GM23338 (cell line): ENCODE data around the gene YPEL5. TPM values are rescaled to one million over a fixed set of nuclear protein-coding genes. Genes with fewer than 3 reads are reported as not detected.
A peak's percentile ranks its signal among the peaks of the same experiment; 100 is the strongest.

ENCODE experiments used
- ATAC-seq: fragments of 200-7000 bp; cut with Tn5 transposase; 3 replicates; pipeline ENCODE4 v1.9.1; 2020
- DNase-seq: peaks from one replicate; pipeline ENCODE4 v3.0.0-alpha.2; 2015; ENCODE audit warnings: low spot score
- H2AFZ ChIP-seq: fragments of 200-600 bp; sonication (generic); 2 replicates; pipeline ENCODE4 v1.8.0; 2016; ENCODE audit warnings: antibody characterized with exemption, mild to moderate bottlenecking, moderate library complexity
- H3F3A ChIP-seq: fragments of 200-600 bp; sonication (generic); replicated peaks from 2 replicates; pipeline ENCODE4 v1.8.0; 2017; ENCODE audit warnings: antibody characterized with exemption, mixed run types, low read depth
- H3K27ac ChIP-seq: fragments of 200-600 bp; sonication (generic); 2 replicates; pipeline ENCODE4 v1.6.1; 2016; ENCODE audit warnings: low read depth
- H3K27me3 ChIP-seq: fragments of 200-600 bp; sonication (generic); 2 replicates; pipeline ENCODE4 v1.8.0; 2016; ENCODE audit warnings: mild to moderate bottlenecking, mixed run types, moderate library complexity; ENCODE audit not compliant: insufficient read depth
- H3K36me3 ChIP-seq: fragments of 200-600 bp; sonication (generic); 2 replicates; pipeline ENCODE4 v1.8.0; 2016; ENCODE audit warnings: mild to moderate bottlenecking; ENCODE audit not compliant: insufficient read depth
- H3K4me1 ChIP-seq: fragments of 200-600 bp; sonication (generic); 2 replicates; pipeline ENCODE4 v1.8.0; 2016; ENCODE audit warnings: mild to moderate bottlenecking, moderate library complexity; ENCODE audit not compliant: insufficient read depth
- H3K4me2 ChIP-seq: fragments of 200-600 bp; sonication (generic); 2 replicates; pipeline ENCODE4 v1.7.1; 2017; ENCODE audit warnings: mixed run types
- H3K4me3 ChIP-seq: fragments of 200-600 bp; sonication (generic); 2 replicates; pipeline ENCODE4 v1.6.1; 2016; ENCODE audit warnings: mixed run types
- H3K79me2 ChIP-seq: fragments of 200-600 bp; sonication (generic); replicated peaks from 2 replicates; pipeline ENCODE4 v1.8.0; 2017; ENCODE audit warnings: mild to moderate bottlenecking; ENCODE audit not compliant: insufficient read depth
- H3K9me2 ChIP-seq: fragments of 200-600 bp; sonication (generic); 2 replicates; pipeline ENCODE4 v1.8.0; 2017; ENCODE audit not compliant: insufficient read depth
- H4K20me1 ChIP-seq: fragments of 200-600 bp; sonication (generic); replicated peaks from 2 replicates; pipeline ENCODE4 v1.8.0; 2017; ENCODE audit warnings: mild to moderate bottlenecking; ENCODE audit not compliant: insufficient read depth
- H3K27ac Mint-ChIP-seq: 2 replicates; pipeline ENCODE4 v1.8.0; 2020; ENCODE audit warnings: inconsistent platforms, mild to moderate bottlenecking, moderate library complexity, mixed read lengths
- H3K27me3 Mint-ChIP-seq: 3 replicates; pipeline ENCODE4 v1.8.0; 2022; ENCODE audit warnings: low read depth, mild to moderate bottlenecking, moderate library complexity, mixed read lengths, inconsistent platforms; ENCODE audit not compliant: insufficient read depth, poor library complexity
- H3K36me3 Mint-ChIP-seq: 3 replicates; pipeline ENCODE4 v1.8.0; 2021; ENCODE audit warnings: low read depth, mild to moderate bottlenecking, inconsistent platforms, moderate library complexity, mixed read lengths
- H3K4me1 Mint-ChIP-seq: 3 replicates; pipeline ENCODE4 v1.8.0; 2020; ENCODE audit warnings: mild to moderate bottlenecking, inconsistent platforms, mixed read lengths
- H3K4me3 Mint-ChIP-seq: 3 replicates; pipeline ENCODE4 v1.8.0; 2021; ENCODE audit warnings: moderate library complexity, mild to moderate bottlenecking, inconsistent platforms, mixed read lengths
- H3K9me3 Mint-ChIP-seq: 3 replicates; pipeline ENCODE4 v1.8.0; 2020; ENCODE audit warnings: moderate library complexity, mild to moderate bottlenecking, inconsistent platforms, mixed read lengths
- JUNB ChIP-seq: IDR thresholded peaks from one replicate; pipeline ENCODE4 v1.6.1; 2016; ENCODE audit warnings: antibody characterized with exemption; ENCODE audit not compliant: unreplicated experiment
- polyA plus RNA-seq: library from polyadenylated mRNA; unstranded; fragments of >200 nt; fragmentation: Nextera tagmentation; extraction: Ambion mirVana; gene quantifications from 2 replicates; pipeline ENCODE4 v1.2.1, GENCODE V29; 2016
- total RNA-seq: library from RNA; depleted of rRNA; stranded (reverse); fragments of >200 nt; shearing (Covaris generic); gene quantifications from 2 replicates; pipeline ENCODE4 v1.2.3, GENCODE V29; 2014
- TF ChIP-seq, protein P1 (sequence below): fragments of 250-450 bp; sonication (Bioruptor Pico); IDR thresholded peaks from 2 replicates; pipeline ENCODE4 v1.5.0; 2020; ENCODE audit warnings: mild to moderate bottlenecking, moderate library complexity
- TF ChIP-seq, protein P2 (sequence below), 2 experiments: fragments of 200-600 bp in 1 of 2; sonication (generic) in 1 of 2; conservative IDR thresholded peaks; 2 replicates each; pipeline versions ENCODE4 v1.5.1 to v1.6.1; 2016 to 2017; ENCODE audit warnings: antibody characterized with exemption in 2 of 2, low read depth in 2 of 2, mild to moderate bottlenecking in 2 of 2, moderate library complexity in 1 of 2

Gene YPEL5
- total and polyA plus RNA-seq, 2 experiments from 2014 or later, result 24.9 to 31.1 TPM

- H3K36me3 ChIP-seq, result no peaks in the 10 kb centered on the region
- H3K4me3 ChIP-seq, result no peak overlapping the region
- Mint-ChIP-seq H3K4me3 (no peak overlapping the region), H3K27me3 (no peaks in the 10 kb centered on the region), H3K9me3 (no peaks in the 10 kb centered on the region), H3K36me3 (no peaks in the 10 kb centered on the region), H3K4me1 (peaks cover 13% of the 10 kb centered on the region), H3K27ac (no peak overlapping the region)
- no peaks in the 10 kb centered on the region for H3K27me3 ChIP-seq
- ATAC-seq (no peak), DNase-seq (no peak)
- peaks cover 8% of the 10 kb centered on the region for H3K4me1 ChIP-seq
- H3K4me2 ChIP-seq, result no peak overlapping the region
- H3K9me2 ChIP-seq, result no peaks in the 10 kb centered on the region
- TF ChIP-seq, protein P1, sequence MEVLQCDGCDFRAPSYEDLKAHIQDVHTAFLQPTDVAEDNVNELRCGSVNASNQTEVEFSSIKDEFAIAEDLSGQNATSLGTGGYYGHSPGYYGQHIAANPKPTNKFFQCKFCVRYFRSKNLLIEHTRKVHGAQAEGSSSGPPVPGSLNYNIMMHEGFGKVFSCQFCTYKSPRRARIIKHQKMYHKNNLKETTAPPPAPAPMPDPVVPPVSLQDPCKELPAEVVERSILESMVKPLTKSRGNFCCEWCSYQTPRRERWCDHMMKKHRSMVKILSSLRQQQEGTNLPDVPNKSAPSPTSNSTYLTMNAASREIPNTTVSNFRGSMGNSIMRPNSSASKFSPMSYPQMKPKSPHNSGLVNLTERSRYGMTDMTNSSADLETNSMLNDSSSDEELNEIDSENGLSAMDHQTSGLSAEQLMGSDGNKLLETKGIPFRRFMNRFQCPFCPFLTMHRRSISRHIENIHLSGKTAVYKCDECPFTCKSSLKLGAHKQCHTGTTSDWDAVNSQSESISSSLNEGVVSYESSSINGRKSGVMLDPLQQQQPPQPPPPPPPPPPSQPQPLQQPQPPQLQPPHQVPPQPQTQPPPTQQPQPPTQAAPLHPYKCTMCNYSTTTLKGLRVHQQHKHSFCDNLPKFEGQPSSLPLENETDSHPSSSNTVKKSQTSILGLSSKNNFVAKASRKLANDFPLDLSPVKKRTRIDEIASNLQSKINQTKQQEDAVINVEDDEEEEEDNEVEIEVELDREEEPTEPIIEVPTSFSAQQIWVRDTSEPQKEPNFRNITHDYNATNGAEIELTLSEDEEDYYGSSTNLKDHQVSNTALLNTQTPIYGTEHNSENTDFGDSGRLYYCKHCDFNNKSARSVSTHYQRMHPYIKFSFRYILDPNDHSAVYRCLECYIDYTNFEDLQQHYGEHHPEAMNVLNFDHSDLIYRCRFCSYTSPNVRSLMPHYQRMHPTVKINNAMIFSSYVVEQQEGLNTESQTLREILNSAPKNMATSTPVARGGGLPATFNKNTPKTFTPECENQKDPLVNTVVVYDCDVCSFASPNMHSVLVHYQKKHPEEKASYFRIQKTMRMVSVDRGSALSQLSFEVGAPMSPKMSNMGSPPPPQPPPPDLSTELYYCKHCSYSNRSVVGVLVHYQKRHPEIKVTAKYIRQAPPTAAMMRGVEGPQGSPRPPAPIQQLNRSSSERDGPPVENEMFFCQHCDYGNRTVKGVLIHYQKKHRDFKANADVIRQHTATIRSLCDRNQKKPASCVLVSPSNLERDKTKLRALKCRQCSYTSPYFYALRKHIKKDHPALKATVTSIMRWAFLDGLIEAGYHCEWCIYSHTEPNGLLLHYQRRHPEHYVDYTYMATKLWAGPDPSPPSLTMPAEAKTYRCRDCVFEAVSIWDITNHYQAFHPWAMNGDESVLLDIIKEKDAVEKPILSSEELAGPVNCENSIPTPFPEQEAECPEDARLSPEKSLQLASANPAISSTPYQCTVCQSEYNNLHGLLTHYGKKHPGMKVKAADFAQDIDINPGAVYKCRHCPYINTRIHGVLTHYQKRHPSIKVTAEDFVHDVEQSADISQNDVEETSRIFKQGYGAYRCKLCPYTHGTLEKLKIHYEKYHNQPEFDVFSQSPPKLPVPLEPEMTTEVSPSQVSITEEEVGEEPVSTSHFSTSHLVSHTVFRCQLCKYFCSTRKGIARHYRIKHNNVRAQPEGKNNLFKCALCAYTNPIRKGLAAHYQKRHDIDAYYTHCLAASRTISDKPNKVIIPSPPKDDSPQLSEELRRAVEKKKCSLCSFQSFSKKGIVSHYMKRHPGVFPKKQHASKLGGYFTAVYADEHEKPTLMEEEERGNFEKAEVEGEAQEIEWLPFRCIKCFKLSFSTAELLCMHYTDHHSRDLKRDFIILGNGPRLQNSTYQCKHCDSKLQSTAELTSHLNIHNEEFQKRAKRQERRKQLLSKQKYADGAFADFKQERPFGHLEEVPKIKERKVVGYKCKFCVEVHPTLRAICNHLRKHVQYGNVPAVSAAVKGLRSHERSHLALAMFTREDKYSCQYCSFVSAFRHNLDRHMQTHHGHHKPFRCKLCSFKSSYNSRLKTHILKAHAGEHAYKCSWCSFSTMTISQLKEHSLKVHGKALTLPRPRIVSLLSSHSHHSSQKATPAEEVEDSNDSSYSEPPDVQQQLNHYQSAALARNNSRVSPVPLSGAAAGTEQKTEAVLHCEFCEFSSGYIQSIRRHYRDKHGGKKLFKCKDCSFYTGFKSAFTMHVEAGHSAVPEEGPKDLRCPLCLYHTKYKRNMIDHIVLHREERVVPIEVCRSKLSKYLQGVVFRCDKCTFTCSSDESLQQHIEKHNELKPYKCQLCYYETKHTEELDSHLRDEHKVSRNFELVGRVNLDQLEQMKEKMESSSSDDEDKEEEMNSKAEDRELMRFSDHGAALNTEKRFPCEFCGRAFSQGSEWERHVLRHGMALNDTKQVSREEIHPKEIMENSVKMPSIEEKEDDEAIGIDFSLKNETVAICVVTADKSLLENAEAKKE (CRISPR knock-in tag), result no peak
- H3F3A ChIP-seq, result no peaks in the 10 kb centered on the region
- no peak overlapping the region for H3K27ac ChIP-seq
- no peaks in the 10 kb centered on the region for H3K79me2 ChIP-seq
- H4K20me1 ChIP-seq, result no peaks in the 10 kb centered on the region
- H2AFZ ChIP-seq, result no peak overlapping the region
These were observed 33.1 kb upstream of the YPEL5 start for GRCh38 chr2:30113617-30114293.

DNA sequence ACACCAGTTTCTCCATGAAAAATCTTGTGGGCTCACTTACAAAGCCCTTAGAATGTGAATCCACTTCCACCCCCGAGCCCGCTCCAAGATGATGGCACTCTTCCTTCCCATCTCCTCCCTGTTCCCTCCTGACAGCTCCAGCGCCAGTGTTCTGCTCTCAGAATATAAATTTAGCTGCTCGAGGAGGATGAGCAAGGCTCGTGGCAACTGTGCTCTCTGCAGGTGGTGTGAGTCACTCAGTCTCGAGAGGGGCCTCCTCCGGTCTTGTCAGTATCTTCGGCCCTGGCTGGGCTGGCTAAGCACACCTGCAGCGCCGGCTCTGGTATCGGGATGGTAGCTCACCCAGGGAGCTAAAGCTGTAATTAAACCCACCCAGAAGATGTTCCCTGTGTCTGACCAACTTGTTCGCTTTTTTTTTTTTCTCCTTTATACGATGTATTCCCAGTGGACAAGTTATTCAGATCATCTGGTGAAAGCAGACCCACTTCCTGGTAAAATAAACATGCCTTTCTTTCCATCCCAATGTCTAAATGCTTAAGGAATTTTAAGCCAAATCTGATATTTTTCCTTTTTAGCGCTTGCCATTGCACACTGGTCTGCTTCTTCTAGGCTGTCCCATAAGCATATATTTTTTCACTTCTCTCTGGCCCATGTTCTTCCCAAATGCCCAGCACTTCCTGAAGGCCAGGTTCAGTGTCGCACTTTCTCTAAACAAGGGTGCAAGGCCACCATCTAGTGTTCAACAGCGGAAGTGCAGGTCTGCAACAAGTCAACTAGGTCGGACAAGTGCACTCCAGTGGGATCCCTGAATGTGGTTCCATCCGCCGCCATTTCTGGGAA lies 31.4 kb upstream of the YPEL5 start:
- DNase-seq, result peak; percentile 90
- no peak overlapping the region for H3K4me2 ChIP-seq
- H3K27me3 ChIP-seq, result no peaks in the 10 kb centered on the region
- H3K4me1 ChIP-seq, result peaks cover 8% of the 10 kb centered on the region
- no peaks in the 10 kb centered on the region for H3K36me3 ChIP-seq
- H3K79me2 ChIP-seq, result no peaks in the 10 kb centered on the region
- no peaks in the 10 kb centered on the region for H3K27me3 Mint-ChIP-seq
- H3K9me3 Mint-ChIP-seq, result no peaks in the 10 kb centered on the region
- no peaks in the 10 kb centered on the region for H3K9me2 ChIP-seq
- no peak overlapping the region for H3K27ac Mint-ChIP-seq
- H3K36me3 Mint-ChIP-seq, result no peaks in the 10 kb centered on the region
- TF ChIP-seq JUNB, result no peak
- TF ChIP-seq, protein P2, sequence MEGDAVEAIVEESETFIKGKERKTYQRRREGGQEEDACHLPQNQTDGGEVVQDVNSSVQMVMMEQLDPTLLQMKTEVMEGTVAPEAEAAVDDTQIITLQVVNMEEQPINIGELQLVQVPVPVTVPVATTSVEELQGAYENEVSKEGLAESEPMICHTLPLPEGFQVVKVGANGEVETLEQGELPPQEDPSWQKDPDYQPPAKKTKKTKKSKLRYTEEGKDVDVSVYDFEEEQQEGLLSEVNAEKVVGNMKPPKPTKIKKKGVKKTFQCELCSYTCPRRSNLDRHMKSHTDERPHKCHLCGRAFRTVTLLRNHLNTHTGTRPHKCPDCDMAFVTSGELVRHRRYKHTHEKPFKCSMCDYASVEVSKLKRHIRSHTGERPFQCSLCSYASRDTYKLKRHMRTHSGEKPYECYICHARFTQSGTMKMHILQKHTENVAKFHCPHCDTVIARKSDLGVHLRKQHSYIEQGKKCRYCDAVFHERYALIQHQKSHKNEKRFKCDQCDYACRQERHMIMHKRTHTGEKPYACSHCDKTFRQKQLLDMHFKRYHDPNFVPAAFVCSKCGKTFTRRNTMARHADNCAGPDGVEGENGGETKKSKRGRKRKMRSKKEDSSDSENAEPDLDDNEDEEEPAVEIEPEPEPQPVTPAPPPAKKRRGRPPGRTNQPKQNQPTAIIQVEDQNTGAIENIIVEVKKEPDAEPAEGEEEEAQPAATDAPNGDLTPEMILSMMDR (conservative IDR thresholded peaks at IDR 0.05; ENCODE audit: low read depth in 2 of 2), result peak; percentile 90 to 97
- H4K20me1 ChIP-seq, result no peaks in the 10 kb centered on the region
- H3K27ac ChIP-seq, result peak overlapping the region; percentile 46; the same call in 1 of the 2 replicates
- H2AFZ ChIP-seq, result peak overlapping the region; percentile 72
- H3K4me3 Mint-ChIP-seq, result no peak overlapping the region
- peak; percentile 94 for ATAC-seq
- no peak overlapping the region for H3K4me3 ChIP-seq
- peaks cover 13% of the 10 kb centered on the region for H3K4me1 Mint-ChIP-seq
- no peaks in the 10 kb centered on the region for H3F3A ChIP-seq
